22Rv1 (cell line): ENCODE results near the gene FAM204A.

Experiments used
- H3K27ac ChIP-seq: fragments of 450-650 bp; 2 replicates; pipeline ENCODE4 v1.5.1; 2017
- CTCF ChIP-seq: fragments of 450-650 bp; IDR thresholded peaks from 2 replicates; pipeline ENCODE4 v1.5.1; 2017; ENCODE audit warnings: mild to moderate bottlenecking
- ZFX ChIP-seq: fragments of 450-650 bp; IDR thresholded peaks from 2 replicates; pipeline ENCODE4 v1.6.1; 2017; ENCODE audit warnings: antibody characterized with exemption, borderline replicate concordance

FAM204A gene

DNA sequence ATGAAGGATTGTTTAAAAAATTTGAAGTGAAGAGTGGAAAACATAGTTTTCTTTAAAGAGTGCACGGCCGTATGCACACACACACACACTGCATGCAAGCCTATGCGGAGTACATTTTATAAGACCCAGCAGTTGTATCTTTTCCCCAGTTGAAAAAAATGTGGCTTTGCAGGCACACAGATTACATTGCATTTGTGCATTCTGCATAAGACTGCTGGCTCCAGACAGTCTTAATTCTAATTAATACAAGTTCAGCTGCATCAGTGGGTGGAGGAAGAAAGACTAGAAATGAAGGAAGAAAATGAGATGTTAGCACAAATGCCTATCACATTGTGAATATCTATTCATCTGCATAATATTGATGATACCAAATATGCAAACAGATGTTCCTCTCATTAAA, 79.6 kb downstream of the FAM204A start:
- TF ChIP-seq ZFX: no peak
- TF ChIP-seq CTCF: no peak
- H3K27ac ChIP-seq: no peak overlapping the region

GRCh38 chr10:118259288-118259906, 82.7 kb downstream of the FAM204A start:
- H3K27ac ChIP-seq: no peak overlapping the region
- TF ChIP-seq CTCF (peak; percentile 88), ZFX (no peak)

- H3K27ac ChIP-seq: no peak overlapping the region
- TF ChIP-seq CTCF (no peak), ZFX (no peak)
Measured at GRCh38 chr10:118258285-118258684, 83.8 kb downstream of the FAM204A start.

DNA sequence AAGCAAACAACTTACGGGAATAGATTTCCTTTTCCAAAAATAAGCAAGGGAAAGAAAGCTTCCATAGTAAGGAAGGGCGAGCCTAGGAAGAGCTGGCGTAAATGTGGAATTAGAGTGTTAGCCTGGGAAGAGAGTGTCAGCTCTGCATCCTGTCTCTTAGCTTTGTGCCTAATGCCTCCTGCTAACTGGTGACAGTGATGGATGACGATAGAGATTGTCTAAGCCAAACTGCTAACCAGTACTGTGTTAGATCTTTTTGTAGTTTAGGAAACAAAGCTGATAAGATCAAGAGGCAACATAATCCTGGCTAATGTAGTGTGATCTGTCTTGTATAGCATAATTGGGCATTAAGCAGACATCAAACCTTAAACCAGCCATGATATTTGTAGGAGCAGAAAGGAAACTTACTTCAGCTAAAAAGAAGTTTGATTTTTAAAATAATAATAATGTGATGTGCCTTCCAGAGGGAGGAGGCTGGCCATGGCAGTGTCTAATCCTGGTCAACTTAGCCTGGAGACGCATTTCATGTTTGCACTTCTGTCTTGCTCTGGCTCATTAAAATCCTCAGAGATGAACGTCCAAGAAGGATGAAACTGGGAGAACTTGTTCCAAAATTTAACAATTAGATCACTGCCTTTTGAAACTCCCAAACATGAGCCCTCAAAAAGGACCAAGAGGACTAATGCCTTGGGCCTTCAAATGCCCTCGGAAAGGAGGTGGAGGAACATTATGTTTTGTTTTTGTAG, 85.1 kb downstream of the FAM204A start:
- TF ChIP-seq ZFX (no peak), CTCF (no peak)
- H3K27ac ChIP-seq: no peak overlapping the region

GRCh38 chr10:118256209-118256608, 85.9 kb downstream of the FAM204A start:
- no peak overlapping the region for H3K27ac ChIP-seq
- TF ChIP-seq ZFX (no peak), CTCF (no peak)

GRCh38 chr10:118255355-118255754, 86.8 kb downstream of the FAM204A start:
- TF ChIP-seq ZFX (no peak), CTCF (no peak)

DNA sequence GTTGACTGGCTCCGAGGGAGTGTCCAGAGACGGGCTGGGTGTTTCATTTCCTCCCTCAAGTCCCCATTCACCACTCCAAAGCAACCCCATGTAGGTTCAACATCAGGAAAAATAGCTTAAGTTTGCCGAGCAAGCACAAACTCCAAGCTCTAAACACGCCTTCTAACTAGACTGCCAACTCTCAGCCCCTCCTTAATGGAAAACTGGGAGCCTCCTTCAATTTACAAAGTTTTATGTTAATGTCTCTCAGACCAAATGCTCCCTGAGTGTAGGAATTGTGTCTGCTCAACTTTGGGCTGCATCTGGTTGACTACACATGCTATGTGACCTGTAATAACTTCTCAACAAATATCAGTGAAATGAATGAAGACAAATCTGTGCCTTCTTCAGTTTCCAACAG, 87.5 kb downstream of the FAM204A start:
- TF ChIP-seq CTCF (no peak), ZFX (no peak)
- H3K27ac ChIP-seq: no peak overlapping the region

More at GRCh38 chr10:118255355-118255754, 86.8 kb downstream of the FAM204A start:
- no peak overlapping the region for H3K27ac ChIP-seq
